RWPE1 (cell line): ENCODE results near the gene ANKRD27.
"Not testable (repeated sequence)": the region's sequence is repeated elsewhere in the genome, so short reads cannot be mapped to it uniquely, and the experiment has no call there.

Source experiments
- CTCF ChIA-PET: fragments of 350-600 bp; sonication (Branson Sonifier 250); formaldehyde crosslinking; extraction: SDS; loops from one replicate; lab custom pipeline; 2021; lab: Yijun Ruan, JAX
- POLR2A ChIA-PET: fragments of 400-600 bp; formaldehyde crosslinking; extraction: SDS; loops from one replicate; lab custom pipeline; 2020; ENCODE audit warnings: antibody characterized with exemption; ENCODE audit not compliant: low non-redundant PET; lab: Yijun Ruan, JAX
- DNase-seq: peaks from one replicate; pipeline ENCODE4 v3.0.0; 2012; ENCODE audit warnings: low spot score
- H3K27ac ChIP-seq: fragments of 450-650 bp; 2 replicates; pipeline ENCODE4 v1.5.1; 2017
- TF ChIP-seq, protein P1 (sequence below): fragments of 450-650 bp; conservative IDR thresholded peaks from 2 replicates; pipeline ENCODE4 v1.5.1; 2017; ENCODE audit warnings: low read depth, mild to moderate bottlenecking

Gene ANKRD27

DNA sequence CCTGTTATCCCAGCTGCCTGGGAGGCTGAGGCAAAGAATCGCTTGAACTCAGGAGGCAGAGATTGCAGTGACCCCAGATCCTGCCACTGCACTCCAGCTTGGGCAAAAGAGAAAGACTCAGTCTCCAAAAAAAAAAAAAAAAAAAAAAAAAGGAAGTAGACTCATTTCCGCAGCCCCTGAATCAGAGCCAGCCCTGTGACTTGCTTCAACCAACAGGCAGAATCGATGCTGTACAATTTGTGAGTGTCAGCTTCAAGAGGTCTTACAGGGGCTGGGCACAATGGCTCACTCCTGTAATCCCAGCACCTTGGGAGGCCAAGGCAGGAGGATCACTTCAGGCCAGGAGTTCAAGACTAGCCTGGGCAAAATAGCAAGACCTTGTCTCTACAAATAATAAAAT lies 12.8 kb downstream of the ANKRD27 start:
- CTCF ChIA-PET = interaction anchor here (0.6 to 0.7 kb wide), 2 partner anchors 8 to 68 kb away, joined by 5 to 6 read pairs; no protein-coding TSS in a partner anchor
- TF ChIP-seq, protein P1, sequence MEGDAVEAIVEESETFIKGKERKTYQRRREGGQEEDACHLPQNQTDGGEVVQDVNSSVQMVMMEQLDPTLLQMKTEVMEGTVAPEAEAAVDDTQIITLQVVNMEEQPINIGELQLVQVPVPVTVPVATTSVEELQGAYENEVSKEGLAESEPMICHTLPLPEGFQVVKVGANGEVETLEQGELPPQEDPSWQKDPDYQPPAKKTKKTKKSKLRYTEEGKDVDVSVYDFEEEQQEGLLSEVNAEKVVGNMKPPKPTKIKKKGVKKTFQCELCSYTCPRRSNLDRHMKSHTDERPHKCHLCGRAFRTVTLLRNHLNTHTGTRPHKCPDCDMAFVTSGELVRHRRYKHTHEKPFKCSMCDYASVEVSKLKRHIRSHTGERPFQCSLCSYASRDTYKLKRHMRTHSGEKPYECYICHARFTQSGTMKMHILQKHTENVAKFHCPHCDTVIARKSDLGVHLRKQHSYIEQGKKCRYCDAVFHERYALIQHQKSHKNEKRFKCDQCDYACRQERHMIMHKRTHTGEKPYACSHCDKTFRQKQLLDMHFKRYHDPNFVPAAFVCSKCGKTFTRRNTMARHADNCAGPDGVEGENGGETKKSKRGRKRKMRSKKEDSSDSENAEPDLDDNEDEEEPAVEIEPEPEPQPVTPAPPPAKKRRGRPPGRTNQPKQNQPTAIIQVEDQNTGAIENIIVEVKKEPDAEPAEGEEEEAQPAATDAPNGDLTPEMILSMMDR = no peak
- DNase-seq = no peak
- H3K27ac ChIP-seq = no peak overlapping the region
- POLR2A ChIA-PET = interaction anchor here (0.7 kb wide), 1 partner anchor 13 kb away, joined by 10 read pairs; the partner anchor contains the start of gene RGS9BP

DNA sequence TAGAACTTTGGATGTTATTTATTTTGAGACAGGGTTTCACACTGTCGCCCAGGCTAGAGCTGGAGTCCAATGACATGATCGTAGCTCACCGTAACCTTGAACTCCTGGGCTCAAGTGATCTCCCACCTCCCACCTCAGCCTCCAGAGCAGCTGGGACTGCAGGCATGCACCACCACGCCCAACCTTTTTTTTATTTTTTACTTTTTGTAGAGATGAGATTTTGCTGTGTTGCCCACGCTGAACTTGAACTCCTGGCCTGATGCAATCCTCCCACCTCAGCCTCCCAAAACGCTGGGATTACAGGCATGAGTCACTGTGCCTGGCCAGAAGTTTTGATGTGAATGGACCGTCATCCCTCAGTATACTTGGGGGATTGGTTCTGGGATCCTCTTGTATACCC lies 13.7 kb downstream of the ANKRD27 start:
- TF ChIP-seq, protein P1 = no peak
- 0 out of 2 replicates have a peak overlapping the region, but pooled peaks have one; percentile 17 for H3K27ac ChIP-seq
- CTCF ChIA-PET = no interaction called here

DNA sequence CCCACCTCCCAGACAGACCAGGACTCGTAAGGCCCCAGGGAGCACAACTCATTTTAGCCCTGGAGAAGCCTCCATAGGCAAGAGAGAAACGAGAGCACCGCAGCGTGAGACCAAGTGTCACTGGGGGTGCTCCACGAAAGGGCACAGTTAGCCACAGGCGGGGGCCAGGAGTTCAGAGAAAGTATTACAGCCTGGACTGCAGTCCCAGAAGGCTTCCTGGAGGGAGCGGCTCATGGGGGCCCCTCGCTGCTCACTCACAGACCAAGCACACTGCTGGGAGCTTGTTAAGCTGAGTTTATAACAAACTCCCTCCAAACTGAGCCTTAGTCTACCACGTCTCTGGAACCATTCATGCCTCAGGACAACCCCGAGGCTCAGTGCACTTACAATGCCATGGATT lies 16.5 kb downstream of the ANKRD27 start:
- CTCF ChIA-PET = no interaction called here
- no peak for DNase-seq
- POLR2A ChIA-PET = no interaction called here
- TF ChIP-seq, protein P1 = no peak
- no peak overlapping the region for H3K27ac ChIP-seq

More for the DNA sequence above, 13.7 kb downstream of the ANKRD27 start:
- DNase-seq = no peak
- POLR2A ChIA-PET = no interaction called here

DNA sequence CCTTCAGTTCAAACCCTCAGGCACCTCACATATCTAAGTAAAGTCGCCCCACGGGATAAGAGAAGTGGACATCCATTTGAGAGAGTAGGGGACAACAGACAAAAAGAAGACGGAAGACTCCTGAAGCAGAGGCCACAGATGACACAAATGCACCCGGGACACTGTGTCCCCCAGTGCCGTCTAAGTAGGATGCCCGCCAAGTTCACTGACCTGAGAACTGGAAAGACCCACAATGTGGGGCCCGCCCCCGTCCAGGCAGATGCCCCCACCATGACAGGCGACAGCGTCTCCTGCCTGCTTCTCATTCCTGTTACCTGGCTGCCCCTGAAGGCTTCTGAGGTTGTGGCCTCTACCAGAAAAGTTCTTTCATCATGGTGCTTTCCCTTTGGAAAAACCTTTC lies 16.9 kb downstream of the ANKRD27 start:
- ChIA-PET CTCF (no interaction called here), POLR2A (interaction anchor here (0.7 kb wide), 1 partner anchor 362 kb away, joined by 5 read pairs; no protein-coding TSS in a partner anchor)
- no peak for DNase-seq

DNA sequence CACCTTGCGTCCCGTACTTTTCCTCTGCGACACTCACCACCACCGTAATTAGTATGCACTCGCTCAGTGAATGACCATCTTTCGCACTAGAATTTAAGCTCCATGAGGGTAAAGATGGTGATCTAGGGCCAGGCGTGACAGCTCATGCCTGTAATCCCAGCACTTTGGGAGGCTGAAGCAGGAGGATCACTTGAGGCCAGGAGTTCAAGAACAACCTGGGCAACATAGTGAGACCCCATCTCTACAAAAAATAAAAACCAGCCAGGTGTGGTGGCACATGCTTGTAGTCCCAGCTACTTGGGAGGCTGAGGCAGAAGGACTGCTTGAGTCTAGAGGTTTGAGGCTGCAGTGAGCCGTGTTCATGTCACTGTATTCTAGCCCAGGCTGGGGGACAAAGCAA lies 18.6 kb downstream of the ANKRD27 start:
- H3K27ac ChIP-seq, DNase-seq: not testable (repeated sequence)
- CTCF ChIA-PET = interaction anchor here (0.6 kb wide), 1 partner anchor 272 kb away, joined by 3 read pairs; no protein-coding TSS in a partner anchor
- POLR2A ChIA-PET = interaction anchor here (0.7 kb wide), 1 partner anchor 251 kb away, joined by 4 read pairs; no protein-coding TSS in a partner anchor

More for the DNA sequence above, 16.9 kb downstream of the ANKRD27 start:
- TF ChIP-seq, protein P1 = no peak
- H3K27ac ChIP-seq = no peak overlapping the region

DNA sequence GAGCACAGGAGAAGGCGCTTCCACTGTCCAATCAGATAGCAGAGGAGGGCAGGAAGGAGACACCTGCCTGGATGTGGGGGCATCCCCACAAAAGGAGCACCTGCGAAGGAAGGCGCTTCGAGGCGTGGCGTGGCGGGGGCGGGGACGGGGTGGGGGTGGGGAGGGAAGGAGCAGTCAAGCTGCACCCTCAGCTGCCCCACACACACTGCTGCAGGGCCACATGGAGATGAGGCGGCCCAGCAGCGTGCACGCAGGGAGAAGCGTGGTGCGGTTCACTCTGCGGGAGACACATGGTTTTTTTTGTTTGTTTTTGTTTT lies 21.4 kb downstream of the ANKRD27 start:
- CTCF ChIA-PET = interaction anchor here (0.7 kb wide), 1 partner anchor 8 kb away, joined by 5 read pairs; no protein-coding TSS in a partner anchor
- DNase-seq = no peak
- H3K27ac ChIP-seq = no peak overlapping the region
- POLR2A ChIA-PET = no interaction called here
- TF ChIP-seq, protein P1 = no peak

DNA sequence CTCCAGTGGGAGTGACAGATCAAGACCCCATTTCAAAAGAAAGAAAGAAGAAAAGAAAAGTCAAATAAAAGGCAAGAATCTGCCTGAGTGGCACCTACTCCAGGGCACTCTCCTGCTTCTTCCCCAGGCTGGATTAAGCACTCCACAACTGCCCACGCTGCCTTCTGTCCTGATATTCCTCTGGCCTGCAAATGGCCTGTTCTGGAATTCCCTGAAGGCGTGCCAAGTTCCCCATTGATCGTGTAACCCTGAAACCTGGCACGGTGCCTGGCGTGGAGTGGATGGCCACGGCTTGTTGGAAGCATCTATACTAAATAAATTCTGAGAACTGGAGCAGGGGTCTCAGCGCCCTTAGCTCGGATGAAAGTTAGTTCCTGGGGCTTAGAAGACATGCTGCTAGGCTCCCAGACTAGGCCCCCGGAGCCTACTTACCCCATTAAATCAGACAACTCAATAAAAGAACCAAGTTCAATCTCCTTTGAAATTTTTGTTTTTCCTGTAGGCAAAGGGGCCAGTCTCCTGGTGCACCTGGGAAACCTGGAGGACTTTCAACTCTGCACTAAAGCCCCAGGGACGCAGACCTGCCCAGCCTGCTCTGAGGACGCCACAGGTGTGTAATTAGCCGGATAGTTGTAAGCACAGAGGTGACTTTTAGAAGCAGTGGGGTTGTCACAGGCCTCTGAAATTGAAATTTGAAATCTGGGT lies 21.9 kb downstream of the ANKRD27 start:
- POLR2A ChIA-PET = no interaction called here

DNA sequence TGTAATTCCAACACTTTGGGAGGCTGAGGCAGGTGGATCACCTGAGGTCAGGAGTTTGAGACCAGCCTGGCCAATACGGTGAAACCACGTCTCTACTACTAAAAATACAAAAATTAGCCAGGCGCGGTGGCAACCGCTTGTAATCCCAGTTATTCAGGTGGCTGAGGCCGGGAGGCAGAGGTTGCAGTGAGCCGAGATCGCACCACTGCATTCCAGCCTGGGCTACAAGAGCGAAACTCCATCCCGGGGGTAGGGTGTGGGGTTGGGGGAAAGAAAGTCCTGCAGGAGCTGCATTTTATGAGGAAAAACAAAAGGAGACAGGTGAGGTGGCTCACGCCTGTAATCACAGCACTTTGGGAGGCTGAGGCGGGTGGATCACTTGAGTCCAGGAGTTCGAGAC lies 22.6 kb downstream of the ANKRD27 start:
- CTCF ChIA-PET = interaction anchor here (0.8 kb wide), 1 partner anchor 1208 kb away, joined by 4 read pairs; no protein-coding TSS in a partner anchor
- DNase-seq, POLR2A ChIA-PET, H3K27ac ChIP-seq: not testable (repeated sequence)

More for the DNA sequence above, 21.9 kb downstream of the ANKRD27 start:
- DNase-seq = no peak
- TF ChIP-seq, protein P1 = no peak
- H3K27ac ChIP-seq = peak overlapping the region; percentile 3; the same call in 1 of the 2 replicates
- CTCF ChIA-PET = interaction anchor here (0.8 kb wide), 1 partner anchor 1208 kb away, joined by 4 read pairs; no protein-coding TSS in a partner anchor
